Spleen (tissue), 11 donors: ENCODE results near the gene RAD9B. TPM values are rescaled to one million over a fixed set of nuclear protein-coding genes. Genes with fewer than 3 reads are reported as not detected.

Source experiments
- DNase-seq: peaks from one replicate; pipeline ENCODE4 v3.0.0-alpha.2; 2020
- H3K27ac ChIP-seq, 8 donors: fragments of 200-600 bp; sonication (generic) in 7 of 8; 1 replicate in 4 of 8; 2 replicates in 4 of 8; pipeline versions ENCODE4 v1.5.0 to v1.8.0; 2016 to 2021; ENCODE audit warnings: inconsistent platforms in 4 of 8, mild to moderate bottlenecking in 4 of 8, moderate library complexity in 1 of 8
- H3K27me3 ChIP-seq, 7 donors: fragments of 200-600 bp; sonication (generic) in 6 of 7; replicated peaks in 1 of 7; 1 replicate in 4 of 7; 2 replicates in 3 of 7; pipeline versions ENCODE4 v1.5.0 to v1.8.0; 2016 to 2021; ENCODE audit warnings: inconsistent platforms in 3 of 7, mild to moderate bottlenecking in 1 of 7
- H3K36me3 ChIP-seq, 6 donors: fragments of 200-600 bp; sonication (generic) in 5 of 6; 1 replicate in 4 of 6; 2 replicates in 2 of 6; pipeline versions ENCODE4 v1.5.0 to v1.8.0; 2016 to 2021; ENCODE audit warnings: inconsistent platforms in 2 of 6
- H3K4me1 ChIP-seq, 6 donors: fragments of 200-600 bp; sonication (generic) in 5 of 6; 1 replicate in 3 of 6; 2 replicates in 3 of 6; pipeline versions ENCODE4 v1.5.0 to v1.8.0; 2016 to 2021; ENCODE audit warnings: inconsistent platforms in 3 of 6
- H3K4me3 ChIP-seq, 8 donors: fragments of 200-600 bp; sonication (generic) in 7 of 8; 1 replicate in 4 of 8; 2 replicates in 4 of 8; pipeline versions ENCODE4 v1.5.0 to v1.8.0; 2016 to 2021; ENCODE audit warnings: inconsistent platforms in 4 of 8, mild to moderate bottlenecking in 4 of 8, moderate library complexity in 2 of 8
- H3K9me3 ChIP-seq, 8 donors: fragments of 200-600 bp; sonication (generic) in 7 of 8; 1 replicate in 4 of 8; 2 replicates in 4 of 8; pipeline versions ENCODE4 v1.5.0 to v1.8.0; 2016 to 2021; ENCODE audit warnings: inconsistent platforms in 4 of 8
- CTCF ChIP-seq, 11 experiments: fragments of 200-600 bp in 7 of 11; fragments of 450-650 bp in 4 of 11; sonication (generic) in 4 of 11; IDR thresholded peaks in 8 of 11; conservative IDR thresholded peaks in 3 of 11; 1 replicate in 7 of 11; 2 replicates in 4 of 11; pipeline versions ENCODE4 v1.4.0 to v1.8.0; 2016 to 2021; ENCODE audit warnings: antibody characterized with exemption in 11 of 11, inconsistent platforms in 4 of 11, mild to moderate bottlenecking in 1 of 11
- POLR2A ChIP-seq, 3 donors: fragments of 450-650 bp; IDR thresholded peaks; one replicate each; pipeline ENCODE4 v1.5.1; 2017; ENCODE audit warnings: antibody characterized with exemption in 3 of 3, mild to moderate bottlenecking in 1 of 3
- POLR2AphosphoS5 ChIP-seq, 3 donors: sonication (generic); formaldehyde crosslinking; IDR thresholded peaks; one replicate each; pipeline ENCODE4 v1.5.1; 2017; ENCODE audit warnings: antibody characterized with exemption in 3 of 3
- WGBS, 5 donors: extraction: QIAGEN DNeasy Blood & Tissue Kit in 3 of 5; methylation state at CpG; one replicate each; pipeline versions ENCODE4 v1.1.5 to v1.1.7; 2013 to 2018; 5-methylcytosine and 5-hydroxymethylcytosine counted together
- intact Hi-C: fragments of 100-400 bp; cut with DNase I; formaldehyde crosslinking; loops from one replicate; pipeline ENCODE4 v1.15.0; 2023; ENCODE audit warnings: low total_unique reads
- polyA plus RNA-seq, 3 donors: library from polyadenylated mRNA; stranded (reverse); fragments of 200-250 nt; gene quantifications; one replicate each; pipeline ENCODE4 v1.2.1, GENCODE V29; 2013
- total RNA-seq, 7 donors: library from RNA; depleted of rRNA in 3 of 7; stranded (reverse); fragments of >200 nt in 3 of 7; fragmentation: NEBNext Ultra II Directional in 4 of 7; extraction: Animal tissue kit (Norgen Biotek cat#: 25700) in 4 of 7; gene quantifications; one replicate each; pipeline versions ENCODE4 v1.1.0 to v1.2.1, GENCODE V29; 2016 to 2021
- donor health status: healthy with polysubstance abuse.
- donor health status: DM: no; HTN: no; CAD: no; lungs with moderate emphysema.
- donor health status: DM: no; HTN: no; CAD: no.
- donor health status: Bipolar disorder and iron deficiency.
- donor health status: healthy.
- donor health status: DM: no; HTN: no; CAD: no.
- donor health status: DM: yes; HTN: yes; CAD: no.

The RAD9B gene
- total and polyA plus RNA-seq, 10 donors: 0.35 to 2.2 (median 1.2) TPM

DNA sequence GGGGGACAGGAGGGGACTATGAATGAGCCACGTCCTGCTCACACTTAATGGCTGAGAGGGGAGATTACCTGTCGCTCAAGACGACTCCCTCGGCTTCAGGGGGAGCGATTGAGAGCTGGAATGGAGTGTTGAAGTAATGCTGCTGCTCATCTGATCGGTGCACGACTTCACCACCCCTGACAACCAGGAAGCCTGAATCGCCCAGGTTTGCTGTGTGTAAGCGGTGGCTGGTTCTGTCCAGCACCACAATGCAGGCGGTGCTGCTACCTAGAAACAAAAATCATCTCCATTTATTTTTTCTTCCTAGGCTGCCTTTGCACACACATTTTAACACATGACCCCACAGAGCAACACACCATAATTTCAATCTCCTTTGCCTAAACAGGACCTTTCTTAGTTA is 43.7 kb downstream of the RAD9B start:
- H3K27ac ChIP-seq: peak overlapping the region in 1 of 8 donors; percentile 73
- peaks cover 3 to 88% (median 25%) of the 10 kb centered on the region in 6 donors for H3K4me1 ChIP-seq
- H3K27me3 ChIP-seq: no peaks in the 10 kb centered on the region
- no peaks in the 10 kb centered on the region for H3K9me3 ChIP-seq
- H3K36me3 ChIP-seq: peaks cover 0 to 84% (median 17%) of the 10 kb centered on the region in 6 donors
- 91 to 97% (median 93%) methylated on average over 10 of the region's 10 CpGs for WGBS, 5 donors
- TF ChIP-seq POLR2AphosphoS5 (IDR thresholded peaks at IDR 0.05): no peak
- TF ChIP-seq CTCF (IDR thresholded peaks at IDR 0.05 in 8 of 11, conservative IDR thresholded peaks at IDR 0.05 in 3 of 11): no peak
- TF ChIP-seq POLR2A (IDR thresholded peaks at IDR 0.05): no peak
- no peak for DNase-seq
- H3K4me3 ChIP-seq: no peak overlapping the region
- intact Hi-C loops: no loop called here

DNA sequence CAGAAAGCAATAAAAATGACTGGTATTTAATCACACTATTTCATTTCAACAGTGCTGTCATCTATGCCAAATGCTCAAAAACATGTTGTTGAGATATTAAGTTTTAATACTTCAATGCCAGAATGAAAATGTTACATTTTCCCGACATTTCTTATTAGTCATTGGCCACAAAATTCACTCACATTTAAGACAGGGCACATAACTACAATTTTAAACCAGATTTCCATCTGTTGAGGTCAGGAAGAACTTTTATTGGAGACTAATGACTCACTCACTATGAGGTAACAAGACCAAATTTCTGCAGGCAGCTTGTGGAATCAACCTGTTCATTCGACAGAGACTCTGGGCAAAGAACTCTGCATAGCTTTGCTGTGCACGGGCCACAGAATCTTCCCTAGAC is 44.2 kb downstream of the RAD9B start:
- H3K27me3 ChIP-seq: no peaks in the 10 kb centered on the region
- no peak for DNase-seq
- intact Hi-C loops: no loop called here
- no peaks in the 10 kb centered on the region for H3K9me3 ChIP-seq
- H3K4me3 ChIP-seq: no peak overlapping the region
- H3K36me3 ChIP-seq: peaks cover 0 to 85% (median 21%) of the 10 kb centered on the region in 6 donors
- H3K4me1 ChIP-seq: peaks cover 3 to 92% (median 25%) of the 10 kb centered on the region in 6 donors
- no peak overlapping the region for H3K27ac ChIP-seq
- TF ChIP-seq POLR2AphosphoS5 (IDR thresholded peaks at IDR 0.05): no peak
- no peak for TF ChIP-seq POLR2A (IDR thresholded peaks at IDR 0.05)
- no peak for TF ChIP-seq CTCF (IDR thresholded peaks at IDR 0.05 in 8 of 11, conservative IDR thresholded peaks at IDR 0.05 in 3 of 11)
- 83 to 91% (median 87%) methylated on average over 3 of the region's 3 CpGs for WGBS, 5 donors

- WGBS, 5 donors: 82 to 89% (median 87%) methylated on average over 2 of the region's 2 CpGs
- no peak overlapping the region for H3K27ac ChIP-seq
Measured at GRCh38 chr12:110547090-110547489, 45.0 kb downstream of the RAD9B start.

GRCh38 chr12:110548678-110549077 is 46.5 kb downstream of the RAD9B start:
- intact Hi-C loops: no loop called here
- 80 to 95% (median 89%) methylated on average over 7 of the region's 7 CpGs for WGBS, 5 donors
- H3K27ac ChIP-seq: no peak overlapping the region

More at GRCh38 chr12:110547090-110547489, 45.0 kb downstream of the RAD9B start:
- DNase-seq: no peak
- Histone ChIP-seq H3K4me3 (no peak overlapping the region), H3K27me3 (no peaks in the 10 kb centered on the region), H3K4me1 (peaks cover 3 to 95% (median 28%) of the 10 kb centered on the region in 6 donors), H3K9me3 (no peaks in the 10 kb centered on the region), H3K36me3 (peaks cover 0 to 82% (median 24%) of the 10 kb centered on the region in 6 donors)
- TF ChIP-seq CTCF (IDR thresholded peaks at IDR 0.05 in 8 of 11, conservative IDR thresholded peaks at IDR 0.05 in 3 of 11): no peak
- intact Hi-C loops: no loop called here

More at GRCh38 chr12:110548678-110549077, 46.5 kb downstream of the RAD9B start:
- no peak for TF ChIP-seq POLR2AphosphoS5 (IDR thresholded peaks at IDR 0.05)
- no peak for TF ChIP-seq POLR2A (IDR thresholded peaks at IDR 0.05)
- no peak for TF ChIP-seq CTCF (IDR thresholded peaks at IDR 0.05 in 8 of 11, conservative IDR thresholded peaks at IDR 0.05 in 3 of 11)
- peaks cover 0 to 69% (median 22%) of the 10 kb centered on the region in 6 donors for H3K36me3 ChIP-seq
- no peaks in the 10 kb centered on the region for H3K9me3 ChIP-seq
- DNase-seq: no peak
- H3K4me3 ChIP-seq: no peak overlapping the region
- H3K27me3 ChIP-seq: no peaks in the 10 kb centered on the region
- H3K4me1 ChIP-seq: peaks cover 3 to 93% (median 27%) of the 10 kb centered on the region in 6 donors
